Head of caudate nucleus (tissue), 42 donors: ENCODE results near the gene CFAP70.
"Not testable (repeated sequence)": the region's sequence is repeated elsewhere in the genome, so short reads cannot be mapped to it uniquely, and the experiment has no call there.

Experiments
- DNase-seq, 42 donors: peaks; one replicate each; pipeline versions ENCODE4 v3.0.0 to v3.0.0-alpha.2; 2020 to 2021; ENCODE audit warnings: mixed read lengths in 7 of 42
- intact Hi-C: fragments of 100-400 bp; cut with DNase I; formaldehyde crosslinking; loops from one replicate; pipeline ENCODE4 v1.15.0; 2022

Gene CFAP70

GRCh38 chr10:73344269-73344668, 14.4 kb downstream of the CFAP70 start:
- intact Hi-C loops, result no loop called here
- DNase-seq, result no peak

DNA sequence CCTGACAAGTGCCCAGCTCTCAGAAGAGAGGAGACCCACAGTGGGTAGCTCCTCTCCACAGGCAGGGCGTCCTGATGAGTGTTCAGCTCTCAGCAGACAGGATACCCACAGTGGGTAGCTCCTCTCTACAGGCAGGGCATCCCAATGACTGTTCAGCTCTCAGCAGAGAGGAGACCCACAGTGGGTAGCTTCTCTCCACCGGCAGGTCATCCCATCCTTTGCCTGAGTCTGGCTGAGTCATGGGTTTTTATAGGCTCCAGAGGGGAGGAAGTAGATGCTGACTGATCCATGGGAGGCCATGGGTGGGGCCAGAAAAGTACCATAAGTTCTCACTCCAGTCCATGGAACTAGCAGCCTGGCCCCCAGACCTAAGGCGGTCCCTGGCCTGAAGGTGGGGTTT, 18.5 kb downstream of the CFAP70 start:
- DNase-seq, result no peak
- intact Hi-C loops, result no loop called here

DNA sequence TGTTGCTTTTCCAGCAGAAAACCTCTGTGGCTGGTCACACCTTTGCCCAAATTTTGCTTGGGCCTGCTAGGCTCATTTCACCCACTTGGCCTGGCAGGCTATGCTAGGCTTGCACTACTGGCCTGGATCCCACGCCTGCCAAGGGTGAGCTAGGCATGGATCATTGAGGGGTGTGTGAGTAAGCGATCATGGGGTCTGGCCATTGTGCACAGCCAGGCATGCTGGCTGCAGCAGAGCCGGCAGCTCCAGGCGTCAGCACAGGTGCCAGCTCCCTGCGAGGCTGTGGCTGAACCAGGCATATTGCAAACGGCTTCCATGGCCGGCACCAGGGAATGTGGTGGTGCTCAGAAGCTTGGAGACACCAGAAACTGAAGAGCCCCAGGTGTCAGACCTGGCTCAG, 19.2 kb downstream of the CFAP70 start:
- intact Hi-C loops, result no loop called here

GRCh38 chr10:73338801-73339368, 19.8 kb downstream of the CFAP70 start:
- intact Hi-C loops, result no loop called here
- DNase-seq, result no peak

More for the DNA sequence above, 19.2 kb downstream of the CFAP70 start:
- peak in 28 of 42 donors; percentile 4 to 81 (median 36) for DNase-seq

DNA sequence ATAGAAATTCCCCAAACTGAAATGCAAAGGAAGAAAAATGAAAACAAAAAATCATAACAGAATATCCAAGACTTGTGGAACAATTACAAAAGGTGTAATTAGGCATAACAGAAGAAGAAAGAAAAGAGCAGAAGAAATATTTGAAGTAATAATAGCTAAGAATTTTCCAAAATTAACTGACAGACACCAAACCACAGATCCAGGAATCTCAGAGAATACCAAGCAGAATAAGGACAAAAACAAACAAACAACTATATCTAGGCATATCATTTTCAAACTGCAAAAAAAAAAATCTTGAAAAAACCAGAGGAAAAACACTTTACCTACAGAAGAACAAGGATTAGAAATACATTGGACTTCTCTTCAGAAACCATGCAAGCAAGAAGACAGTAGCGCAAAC, 25.5 kb downstream of the CFAP70 start:
- intact Hi-C loops, result no loop called here
- no peak for DNase-seq

DNA sequence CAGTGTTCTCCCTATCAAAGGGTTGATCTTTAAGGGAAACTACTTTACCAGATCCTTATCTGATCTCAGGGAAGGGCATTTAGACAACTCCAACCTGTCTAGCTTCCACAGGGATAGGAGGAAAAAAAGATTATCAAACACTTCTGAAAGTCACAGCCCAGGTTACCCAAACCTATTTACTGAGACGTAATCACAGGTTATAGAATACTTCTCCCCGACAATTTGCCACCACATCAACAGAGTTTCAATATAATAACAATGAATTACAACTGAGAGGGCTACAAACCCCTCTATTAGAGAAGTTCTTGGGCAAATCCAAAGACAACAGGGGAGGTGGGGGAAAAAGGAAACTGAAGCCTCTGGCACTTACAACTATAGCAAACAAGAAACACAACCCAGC, 26.3 kb downstream of the CFAP70 start:
- intact Hi-C loops, result no loop called here
- DNase-seq, result no peak

DNA sequence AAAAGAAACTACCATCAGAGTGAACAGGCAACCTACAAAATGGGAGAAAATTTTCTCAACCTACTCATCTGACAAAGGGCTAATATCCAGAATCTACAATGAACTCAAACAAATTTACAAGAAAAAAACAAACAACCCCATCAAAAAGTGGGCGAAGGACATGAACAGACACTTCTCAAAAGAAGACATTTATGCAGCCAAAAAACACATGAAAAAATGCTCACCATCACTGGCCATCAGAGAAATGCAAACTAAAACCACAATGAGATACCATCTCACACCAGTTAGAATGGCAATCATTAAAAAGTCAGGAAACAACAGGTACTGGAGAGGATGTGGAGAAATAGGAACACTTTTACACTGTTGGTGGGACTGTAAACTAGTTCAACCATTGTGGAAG, 30.1 kb downstream of the CFAP70 start:
- intact Hi-C loops, DNase-seq: not testable (repeated sequence)

- intact Hi-C loops, DNase-seq: not testable (repeated sequence)
Measured at GRCh38 chr10:73325290-73325689, 33.4 kb downstream of the CFAP70 start.

DNA sequence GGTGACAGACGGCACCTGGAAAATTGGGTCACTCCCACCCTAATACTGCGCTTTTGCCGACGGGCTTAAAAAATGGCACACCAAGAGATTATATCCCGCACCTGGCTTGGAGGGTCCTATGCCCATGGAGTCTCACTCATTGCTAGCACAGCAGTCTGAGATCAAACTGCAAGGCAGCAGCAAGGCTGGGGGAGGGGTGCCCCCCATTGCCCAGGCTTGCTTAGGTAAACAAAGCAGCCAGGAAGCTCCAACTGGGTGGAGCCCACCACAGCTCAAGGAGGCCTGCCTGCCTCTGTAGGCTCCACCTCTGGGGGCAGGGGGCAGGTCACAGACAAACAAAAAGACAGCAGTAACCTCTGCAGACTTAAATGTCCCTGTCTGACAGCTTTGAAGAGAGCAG, 35.1 kb downstream of the CFAP70 start:
- DNase-seq, intact Hi-C loops: not testable (repeated sequence)

DNA sequence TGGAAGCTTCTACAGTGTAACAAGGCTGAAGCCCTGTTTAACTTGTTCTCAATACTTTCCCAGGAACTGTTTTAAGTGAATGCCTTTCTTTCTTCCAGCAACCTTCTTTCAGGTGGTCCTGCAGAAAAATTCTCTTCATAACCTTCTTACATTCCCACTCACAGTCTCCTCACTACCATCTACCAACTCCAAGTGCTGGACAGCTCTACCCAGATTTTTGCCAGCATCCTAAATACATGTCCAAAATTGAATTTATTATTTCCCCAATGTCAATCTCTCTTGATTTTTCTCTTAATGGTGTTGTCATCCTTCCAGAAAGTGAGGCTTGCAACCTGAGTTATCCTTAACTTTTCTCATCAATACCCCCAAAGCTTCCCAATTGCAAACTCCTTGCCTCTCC, 48.2 kb downstream of the CFAP70 start:
- intact Hi-C loops, result no loop called here

GRCh38 chr10:73307203-73307800, 51.4 kb downstream of the CFAP70 start:
- DNase-seq, result no peak
- intact Hi-C loops, result no loop called here

More for the DNA sequence above, 48.2 kb downstream of the CFAP70 start:
- no peak for DNase-seq

DNA sequence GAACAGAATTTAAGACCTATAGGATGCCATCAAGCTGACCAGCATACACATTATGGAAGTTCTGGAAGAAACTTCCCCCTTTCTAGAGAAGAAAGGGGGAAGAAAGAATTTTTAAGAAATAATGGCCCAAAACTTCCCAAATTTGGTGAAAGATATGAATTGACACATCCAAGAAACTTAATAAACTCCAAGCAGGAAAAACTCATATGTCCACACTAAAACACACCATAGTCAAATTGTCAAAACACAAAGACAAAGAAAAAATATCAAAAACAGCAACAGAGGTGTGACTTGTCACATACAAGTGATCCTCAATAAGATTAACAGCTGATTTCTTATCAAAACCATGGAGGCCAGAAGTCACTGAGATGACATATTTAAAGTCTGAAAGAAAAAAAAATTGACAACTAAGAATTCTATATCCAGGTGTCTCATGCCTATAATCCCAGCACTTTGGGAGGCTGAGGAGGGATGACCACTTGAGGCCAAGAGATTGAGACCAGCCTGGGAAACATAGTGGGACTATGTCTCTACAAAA, 52.4 kb downstream of the CFAP70 start:
- DNase-seq, result no peak
- intact Hi-C loops, result no loop called here

DNA sequence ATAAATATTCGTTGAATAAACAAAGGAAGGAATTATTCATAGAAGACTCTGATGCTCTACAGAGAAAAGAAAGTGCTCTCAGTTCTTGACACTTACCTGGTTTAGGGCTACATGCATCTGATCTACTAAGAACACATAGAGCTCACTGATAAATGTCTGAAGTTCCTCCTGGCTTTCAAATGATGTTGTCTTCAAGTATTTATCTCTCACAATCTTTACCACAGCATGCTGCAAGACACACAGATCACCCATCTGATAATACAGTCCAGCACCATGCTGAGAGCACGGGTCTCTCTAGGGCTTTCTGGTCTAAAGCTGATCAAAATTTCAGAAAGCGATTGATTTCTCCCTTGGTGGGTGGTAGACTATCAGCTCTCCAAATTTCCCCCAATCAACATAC, 61.7 kb downstream of the CFAP70 start:
- intact Hi-C loops, result no loop called here
- no peak for DNase-seq

- intact Hi-C loops, result no loop called here
- no peak for DNase-seq
Measured at GRCh38 chr10:73293461-73293860, 65.2 kb downstream of the CFAP70 start.

GRCh38 chr10:73289958-73290357, 68.7 kb downstream of the CFAP70 start:
- DNase-seq, result no peak
- intact Hi-C loops, result no loop called here

DNA sequence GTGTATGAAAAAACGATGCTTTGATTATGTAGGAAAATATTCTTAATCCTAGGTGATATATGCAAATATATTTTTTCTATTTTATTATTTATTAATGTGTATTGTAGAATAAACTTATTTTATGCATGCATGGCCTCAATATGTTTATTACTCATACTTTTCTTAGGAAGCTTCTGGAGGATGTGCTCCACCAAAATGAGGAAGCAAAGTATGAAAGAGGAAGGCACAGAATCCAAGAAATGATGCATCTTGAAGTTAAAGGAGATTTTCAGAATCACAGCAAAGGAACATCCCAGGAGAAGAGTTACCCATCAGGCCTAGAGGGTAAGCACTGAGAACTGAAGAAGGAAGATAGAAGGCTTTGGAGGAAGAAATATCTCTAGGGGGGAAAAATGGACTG, 71.2 kb downstream of the CFAP70 start:
- intact Hi-C loops, result no loop called here
- no peak for DNase-seq

GRCh38 chr10:73281097-73281496, 77.6 kb downstream of the CFAP70 start:
- no peak for DNase-seq
- intact Hi-C loops, result no loop called here

DNA sequence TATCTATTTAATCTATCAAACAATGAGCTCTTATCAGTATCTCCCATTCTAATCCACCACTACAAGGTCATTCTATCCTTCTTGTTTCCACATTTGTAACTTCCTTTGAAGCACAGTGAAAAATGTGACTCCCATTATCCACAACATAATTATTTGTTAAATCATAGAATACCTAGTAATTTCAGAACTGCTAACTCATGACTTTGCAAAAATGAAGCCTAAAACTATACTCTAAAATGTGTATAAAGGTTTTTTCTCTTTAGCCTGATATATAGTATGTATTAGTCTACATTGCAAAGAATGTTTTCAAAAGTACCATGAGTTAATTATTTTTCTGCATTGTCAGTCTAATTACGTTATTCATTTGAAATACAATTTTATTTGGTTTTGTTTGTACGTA, 94.2 kb downstream of the CFAP70 start:
- intact Hi-C loops, result no loop called here
- no peak for DNase-seq

DNA sequence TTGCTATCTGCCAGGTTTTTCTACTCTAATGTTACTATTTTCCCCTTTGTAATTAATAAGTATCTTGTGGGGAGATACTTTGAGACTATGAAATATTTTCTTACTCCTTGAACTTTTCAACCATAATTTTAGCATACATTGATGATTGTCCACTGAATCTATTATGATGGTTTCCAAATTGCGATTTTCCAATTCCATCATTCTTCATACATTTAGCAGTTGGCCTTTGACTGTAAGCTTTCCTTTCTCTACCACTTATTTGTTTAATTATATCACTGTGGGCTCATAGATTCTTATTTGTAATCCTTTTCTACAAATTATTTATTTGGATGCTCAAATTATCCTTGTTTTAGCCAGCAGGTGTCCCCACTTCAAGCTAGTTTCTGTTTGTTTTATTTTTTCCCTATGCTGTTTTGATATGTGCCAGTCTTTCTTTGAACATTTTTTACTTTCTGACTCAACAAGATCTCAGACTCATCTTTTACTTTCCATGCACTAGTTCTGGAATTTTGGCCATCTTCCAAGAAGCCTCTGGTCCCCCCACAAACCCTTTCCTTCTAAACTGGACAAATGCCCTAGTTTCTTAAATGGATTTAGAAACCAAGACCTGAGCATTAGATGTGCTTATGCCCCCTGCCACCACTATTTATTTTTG, 94.8 kb downstream of the CFAP70 start:
- intact Hi-C loops, result no loop called here
- peak in 1 of 42 donors; percentile 9 for DNase-seq

DNA sequence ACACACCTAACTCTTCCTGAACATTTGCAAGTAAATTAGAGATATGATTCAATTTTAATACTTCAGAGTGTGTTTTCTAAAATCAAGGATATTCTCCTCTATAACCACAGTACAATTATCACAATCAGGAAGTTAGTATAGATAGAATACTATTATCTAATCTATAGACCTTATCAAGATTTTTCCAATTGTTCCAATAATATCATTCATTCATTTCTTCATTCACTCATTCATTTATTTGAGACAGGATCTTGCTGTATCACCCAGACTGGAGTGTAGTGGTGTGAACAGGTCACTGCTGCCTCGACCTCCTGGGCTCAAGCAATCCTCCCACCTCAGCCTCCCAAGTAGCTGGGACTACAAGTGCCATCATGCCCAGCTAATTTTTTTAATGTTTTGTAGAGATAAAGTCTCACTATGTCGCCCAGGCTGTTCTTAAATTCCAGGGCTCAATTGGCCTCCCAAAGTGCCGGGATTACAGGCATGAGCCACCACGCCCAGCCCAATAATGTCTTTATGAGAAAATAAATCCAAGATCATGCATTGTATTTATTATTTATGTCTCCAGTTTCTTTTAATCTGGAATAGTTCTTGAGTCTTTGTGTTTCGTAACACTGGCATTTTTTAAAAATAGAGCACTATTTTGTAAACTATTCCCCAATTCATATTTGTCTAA, 95.6 kb downstream of the CFAP70 start:
- DNase-seq, result no peak
- intact Hi-C loops, result no loop called here
